ENCODE data around the gene MYPN.
A peak's percentile ranks its signal among the peaks of the same experiment; 100 is the strongest.

MYPN gene

GRCh38 chr10:68135362-68135761 is 26.1 kb downstream of the MYPN start:
- H3K27ac ChIP-seq, result peak overlapping the region; percentile 70
- no peak for TF ChIP-seq CTCF (IDR thresholded peaks at IDR 0.05)
- TF ChIP-seq ZFX (IDR thresholded peaks at IDR 0.05; ENCODE audit: borderline replicate concordance), result no peak

GRCh38 chr10:68135922-68136792 is 26.9 kb downstream of the MYPN start:
- TF ChIP-seq ZFX (IDR thresholded peaks at IDR 0.05; ENCODE audit: borderline replicate concordance) (no peak), CTCF (IDR thresholded peaks at IDR 0.05) (no peak)
- peak overlapping the region; percentile 70 for H3K27ac ChIP-seq

GRCh38 chr10:68137171-68137570 is 27.9 kb downstream of the MYPN start:
- TF ChIP-seq ZFX (IDR thresholded peaks at IDR 0.05; ENCODE audit: borderline replicate concordance) (no peak), CTCF (IDR thresholded peaks at IDR 0.05) (no peak)
- H3K27ac ChIP-seq, result no peak overlapping the region; the same call in 1 of the 2 replicates

- TF ChIP-seq ZFX (IDR thresholded peaks at IDR 0.05; ENCODE audit: borderline replicate concordance), result no peak
- no peak for TF ChIP-seq CTCF (IDR thresholded peaks at IDR 0.05)
- H3K27ac ChIP-seq, result no peak overlapping the region
These were observed 29.2 kb downstream of the MYPN start for GRCh38 chr10:68138526-68138925.

- no peak overlapping the region for H3K27ac ChIP-seq
These were observed 30.4 kb downstream of the MYPN start for GRCh38 chr10:68139448-68140272.

GRCh38 chr10:68142761-68143160 is 33.5 kb downstream of the MYPN start:
- TF ChIP-seq ZFX (IDR thresholded peaks at IDR 0.05; ENCODE audit: borderline replicate concordance) (no peak), CTCF (IDR thresholded peaks at IDR 0.05) (no peak)
- no peak overlapping the region for H3K27ac ChIP-seq

More at GRCh38 chr10:68139448-68140272, 30.4 kb downstream of the MYPN start:
- TF ChIP-seq ZFX (IDR thresholded peaks at IDR 0.05; ENCODE audit: borderline replicate concordance), result no peak
- TF ChIP-seq CTCF (IDR thresholded peaks at IDR 0.05), result no peak

All from 22Rv1 (cell line).